WTC11 (cell line): ENCODE measurements around the gene EID2B. TPM values are rescaled to one million over a fixed set of nuclear protein-coding genes. Genes with fewer than 3 reads are reported as not detected.

Experiments
- ATAC-seq: fragments of 200-7000 bp; cut with Tn5 transposase; 2 replicates; pipeline ENCODE4 v1.10.0; 2021; ENCODE audit warnings: mild to moderate bottlenecking, moderate library complexity
- CTCF ChIA-PET: fragments of 300-600 bp; sonication (Branson Sonifier 250); formaldehyde crosslinking; loops from one replicate; lab custom pipeline; 2021; ENCODE audit warnings: antibody characterized with exemption; lab: Charles Lee
- POLR2A ChIA-PET: fragments of 350-600 bp; sonication (Branson Sonifier 250); formaldehyde crosslinking; loops from one replicate; lab custom pipeline; 2021; ENCODE audit warnings: antibody characterized with exemption; lab: Charles Lee
- DNase-seq: peaks from one replicate; pipeline ENCODE4 v3.0.0; 2021; ENCODE audit warnings: low spot score
- H3K27ac Mint-ChIP-seq: 2 replicates; pipeline ENCODE4 v1.8.0; 2021; ENCODE audit warnings: mixed read lengths
- H3K27me3 Mint-ChIP-seq: 2 replicates; pipeline ENCODE4 v1.8.0; 2021; ENCODE audit warnings: low read depth, mild to moderate bottlenecking, moderate library complexity, mixed read lengths
- H3K36me3 Mint-ChIP-seq: 2 replicates; pipeline ENCODE4 v1.8.0; 2021; ENCODE audit warnings: mixed read lengths
- H3K4me1 Mint-ChIP-seq: 2 replicates; pipeline ENCODE4 v1.8.0; 2022; ENCODE audit warnings: mixed read lengths
- H3K4me3 Mint-ChIP-seq: 2 replicates; pipeline ENCODE4 v1.8.0; 2021; ENCODE audit warnings: mild to moderate bottlenecking, moderate library complexity, mixed read lengths
- H3K9me3 Mint-ChIP-seq: 2 replicates; pipeline ENCODE4 v1.8.0; 2021; ENCODE audit warnings: mixed read lengths
- ATF1 ChIP-seq: sonication (generic); formaldehyde crosslinking; IDR thresholded peaks from 2 replicates; pipeline ENCODE4 v1.8.1; 2023; ENCODE audit warnings: mild to moderate bottlenecking, moderate library complexity, missing genetic modification reagents
- FOXK1 ChIP-seq: sonication (generic); formaldehyde crosslinking; IDR thresholded peaks from 2 replicates; pipeline ENCODE4 v1.8.0; 2022; ENCODE audit warnings: mild to moderate bottlenecking, moderate library complexity, missing genetic modification reagents
- FOXP1 ChIP-seq: sonication (generic); formaldehyde crosslinking; IDR thresholded peaks from 2 replicates; pipeline ENCODE4 v1.8.0; 2022; ENCODE audit warnings: missing genetic modification reagents, mild to moderate bottlenecking, moderate library complexity, borderline replicate concordance
- MXD4 ChIP-seq: fragments of 250-450 bp; sonication (Bioruptor Pico); IDR thresholded peaks from 2 replicates; pipeline ENCODE4 v1.8.0; 2021; ENCODE audit warnings: mild to moderate bottlenecking, moderate library complexity, borderline replicate concordance
- ZNF121 ChIP-seq: sonication (generic); formaldehyde crosslinking; IDR thresholded peaks from 2 replicates; pipeline ENCODE4 v1.8.0; 2023; ENCODE audit warnings: missing genetic modification reagents
- ZNF263 ChIP-seq: sonication (generic); formaldehyde crosslinking; IDR thresholded peaks from 2 replicates; pipeline ENCODE4 v1.8.1; 2022; ENCODE audit warnings: low read depth, mild to moderate bottlenecking, moderate library complexity, missing genetic modification reagents
- ZNF317 ChIP-seq: sonication (generic); formaldehyde crosslinking; IDR thresholded peaks from 2 replicates; pipeline ENCODE4 v1.8.1; 2023; ENCODE audit warnings: low read depth, mild to moderate bottlenecking, moderate library complexity, missing genetic modification reagents, borderline replicate concordance
- total RNA-seq: library from RNA; stranded (reverse); gene quantifications from 3 replicates; pipeline ENCODE4 v1.2.3, GENCODE V29; 2021
- TF ChIP-seq, protein P1 (sequence below): fragments of 250-450 bp; sonication (Bioruptor Pico); IDR thresholded peaks from 2 replicates; pipeline ENCODE4 v1.9.0; 2021; ENCODE audit warnings: mild to moderate bottlenecking, borderline replicate concordance
- TF ChIP-seq, protein P2 (sequence below): fragments of 250-450 bp; sonication (Bioruptor Pico); IDR thresholded peaks from 2 replicates; pipeline ENCODE4 v2.1.2; 2022; ENCODE audit warnings: mild to moderate bottlenecking, moderate library complexity
- TF ChIP-seq, protein P3 (sequence below): fragments of 250-450 bp; sonication (Bioruptor Pico); conservative IDR thresholded peaks from 2 replicates; pipeline ENCODE4 v1.9.0; 2021; ENCODE audit warnings: mild to moderate bottlenecking
- TF ChIP-seq, protein P4 (sequence below): sonication (generic); formaldehyde crosslinking; IDR thresholded peaks from 2 replicates; pipeline ENCODE4 v1.8.0; 2023; ENCODE audit warnings: missing genetic modification reagents, mild to moderate bottlenecking, borderline replicate concordance

EID2B gene
- total RNA-seq, 1 experiment from 2014 or later = 3.6 TPM

DNA sequence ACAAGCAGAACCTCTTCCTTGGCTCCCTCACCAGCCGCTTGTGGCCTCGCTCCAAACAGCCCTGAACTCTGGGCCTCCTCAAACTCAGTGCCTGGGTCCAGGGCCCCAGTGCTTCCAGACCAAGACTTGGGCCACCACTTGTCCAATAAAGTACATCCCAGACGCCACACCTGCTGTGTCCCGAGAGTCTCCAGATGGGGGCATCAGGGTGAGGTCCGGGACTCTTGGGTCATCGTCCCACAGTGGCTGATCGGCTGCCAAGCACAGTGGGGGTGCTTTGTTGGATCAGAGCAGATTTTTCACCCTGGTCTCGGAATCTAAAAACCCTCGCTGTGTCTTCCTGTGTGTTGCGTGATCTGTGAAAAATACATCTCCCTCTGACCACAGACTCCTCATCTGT lies 42.9 kb downstream of the EID2B start (continued):
- TF ChIP-seq, protein P1, sequence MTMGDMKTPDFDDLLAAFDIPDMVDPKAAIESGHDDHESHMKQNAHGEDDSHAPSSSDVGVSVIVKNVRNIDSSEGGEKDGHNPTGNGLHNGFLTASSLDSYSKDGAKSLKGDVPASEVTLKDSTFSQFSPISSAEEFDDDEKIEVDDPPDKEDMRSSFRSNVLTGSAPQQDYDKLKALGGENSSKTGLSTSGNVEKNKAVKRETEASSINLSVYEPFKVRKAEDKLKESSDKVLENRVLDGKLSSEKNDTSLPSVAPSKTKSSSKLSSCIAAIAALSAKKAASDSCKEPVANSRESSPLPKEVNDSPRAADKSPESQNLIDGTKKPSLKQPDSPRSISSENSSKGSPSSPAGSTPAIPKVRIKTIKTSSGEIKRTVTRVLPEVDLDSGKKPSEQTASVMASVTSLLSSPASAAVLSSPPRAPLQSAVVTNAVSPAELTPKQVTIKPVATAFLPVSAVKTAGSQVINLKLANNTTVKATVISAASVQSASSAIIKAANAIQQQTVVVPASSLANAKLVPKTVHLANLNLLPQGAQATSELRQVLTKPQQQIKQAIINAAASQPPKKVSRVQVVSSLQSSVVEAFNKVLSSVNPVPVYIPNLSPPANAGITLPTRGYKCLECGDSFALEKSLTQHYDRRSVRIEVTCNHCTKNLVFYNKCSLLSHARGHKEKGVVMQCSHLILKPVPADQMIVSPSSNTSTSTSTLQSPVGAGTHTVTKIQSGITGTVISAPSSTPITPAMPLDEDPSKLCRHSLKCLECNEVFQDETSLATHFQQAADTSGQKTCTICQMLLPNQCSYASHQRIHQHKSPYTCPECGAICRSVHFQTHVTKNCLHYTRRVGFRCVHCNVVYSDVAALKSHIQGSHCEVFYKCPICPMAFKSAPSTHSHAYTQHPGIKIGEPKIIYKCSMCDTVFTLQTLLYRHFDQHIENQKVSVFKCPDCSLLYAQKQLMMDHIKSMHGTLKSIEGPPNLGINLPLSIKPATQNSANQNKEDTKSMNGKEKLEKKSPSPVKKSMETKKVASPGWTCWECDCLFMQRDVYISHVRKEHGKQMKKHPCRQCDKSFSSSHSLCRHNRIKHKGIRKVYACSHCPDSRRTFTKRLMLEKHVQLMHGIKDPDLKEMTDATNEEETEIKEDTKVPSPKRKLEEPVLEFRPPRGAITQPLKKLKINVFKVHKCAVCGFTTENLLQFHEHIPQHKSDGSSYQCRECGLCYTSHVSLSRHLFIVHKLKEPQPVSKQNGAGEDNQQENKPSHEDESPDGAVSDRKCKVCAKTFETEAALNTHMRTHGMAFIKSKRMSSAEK (CRISPR knock-in tag) = no peak
- TF ChIP-seq, protein P2, sequence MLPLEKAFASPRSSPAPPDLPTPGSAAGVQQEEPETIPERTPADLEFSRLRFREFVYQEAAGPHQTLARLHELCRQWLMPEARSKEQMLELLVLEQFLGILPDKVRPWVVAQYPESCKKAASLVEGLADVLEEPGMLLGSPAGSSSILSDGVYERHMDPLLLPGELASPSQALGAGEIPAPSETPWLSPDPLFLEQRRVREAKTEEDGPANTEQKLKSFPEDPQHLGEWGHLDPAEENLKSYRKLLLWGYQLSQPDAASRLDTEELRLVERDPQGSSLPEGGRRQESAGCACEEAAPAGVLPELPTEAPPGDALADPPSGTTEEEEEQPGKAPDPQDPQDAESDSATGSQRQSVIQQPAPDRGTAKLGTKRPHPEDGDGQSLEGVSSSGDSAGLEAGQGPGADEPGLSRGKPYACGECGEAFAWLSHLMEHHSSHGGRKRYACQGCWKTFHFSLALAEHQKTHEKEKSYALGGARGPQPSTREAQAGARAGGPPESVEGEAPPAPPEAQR = no peak
- TF ChIP-seq ZNF121 (CRISPR knock-in tag) (no peak), ATF1 (CRISPR knock-in tag) (no peak), ZNF317 (no peak), ZNF263 (CRISPR knock-in tag) (no peak)
- TF ChIP-seq, protein P3, sequence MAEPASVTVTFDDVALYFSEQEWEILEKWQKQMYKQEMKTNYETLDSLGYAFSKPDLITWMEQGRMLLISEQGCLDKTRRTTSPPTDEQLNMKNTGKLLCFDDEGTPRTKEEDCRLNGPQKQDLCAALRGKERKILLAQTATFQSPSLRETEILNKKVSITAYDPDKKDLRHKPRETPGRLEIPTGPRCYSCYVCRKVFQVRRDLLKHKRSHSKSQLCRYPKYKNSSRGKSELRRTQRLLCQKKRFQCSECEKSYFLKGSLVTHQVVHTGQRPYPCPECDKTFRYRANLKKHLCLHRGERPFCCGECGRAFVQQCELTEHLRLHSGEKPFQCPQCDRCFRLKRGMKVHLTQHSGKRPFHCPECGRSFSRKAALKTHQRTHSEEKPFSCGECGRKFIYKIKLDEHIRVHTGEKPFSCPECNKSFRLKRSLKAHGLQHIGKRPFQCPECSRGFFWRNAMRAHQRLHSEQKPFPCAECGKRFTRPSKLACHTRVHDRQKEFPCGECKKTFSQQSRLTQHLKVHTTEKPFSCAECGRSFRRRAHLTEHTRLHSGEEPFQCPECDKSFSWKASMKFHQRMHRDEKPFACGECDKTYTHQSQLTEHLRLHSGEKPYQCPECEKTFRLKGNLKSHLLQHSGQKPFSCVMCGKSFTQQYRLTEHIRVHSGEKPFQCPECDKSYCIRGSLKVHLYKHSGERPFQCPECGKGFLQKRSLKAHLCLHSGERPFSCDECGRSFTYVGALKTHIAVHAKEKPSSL = no peak
- TF ChIP-seq, protein P4, sequence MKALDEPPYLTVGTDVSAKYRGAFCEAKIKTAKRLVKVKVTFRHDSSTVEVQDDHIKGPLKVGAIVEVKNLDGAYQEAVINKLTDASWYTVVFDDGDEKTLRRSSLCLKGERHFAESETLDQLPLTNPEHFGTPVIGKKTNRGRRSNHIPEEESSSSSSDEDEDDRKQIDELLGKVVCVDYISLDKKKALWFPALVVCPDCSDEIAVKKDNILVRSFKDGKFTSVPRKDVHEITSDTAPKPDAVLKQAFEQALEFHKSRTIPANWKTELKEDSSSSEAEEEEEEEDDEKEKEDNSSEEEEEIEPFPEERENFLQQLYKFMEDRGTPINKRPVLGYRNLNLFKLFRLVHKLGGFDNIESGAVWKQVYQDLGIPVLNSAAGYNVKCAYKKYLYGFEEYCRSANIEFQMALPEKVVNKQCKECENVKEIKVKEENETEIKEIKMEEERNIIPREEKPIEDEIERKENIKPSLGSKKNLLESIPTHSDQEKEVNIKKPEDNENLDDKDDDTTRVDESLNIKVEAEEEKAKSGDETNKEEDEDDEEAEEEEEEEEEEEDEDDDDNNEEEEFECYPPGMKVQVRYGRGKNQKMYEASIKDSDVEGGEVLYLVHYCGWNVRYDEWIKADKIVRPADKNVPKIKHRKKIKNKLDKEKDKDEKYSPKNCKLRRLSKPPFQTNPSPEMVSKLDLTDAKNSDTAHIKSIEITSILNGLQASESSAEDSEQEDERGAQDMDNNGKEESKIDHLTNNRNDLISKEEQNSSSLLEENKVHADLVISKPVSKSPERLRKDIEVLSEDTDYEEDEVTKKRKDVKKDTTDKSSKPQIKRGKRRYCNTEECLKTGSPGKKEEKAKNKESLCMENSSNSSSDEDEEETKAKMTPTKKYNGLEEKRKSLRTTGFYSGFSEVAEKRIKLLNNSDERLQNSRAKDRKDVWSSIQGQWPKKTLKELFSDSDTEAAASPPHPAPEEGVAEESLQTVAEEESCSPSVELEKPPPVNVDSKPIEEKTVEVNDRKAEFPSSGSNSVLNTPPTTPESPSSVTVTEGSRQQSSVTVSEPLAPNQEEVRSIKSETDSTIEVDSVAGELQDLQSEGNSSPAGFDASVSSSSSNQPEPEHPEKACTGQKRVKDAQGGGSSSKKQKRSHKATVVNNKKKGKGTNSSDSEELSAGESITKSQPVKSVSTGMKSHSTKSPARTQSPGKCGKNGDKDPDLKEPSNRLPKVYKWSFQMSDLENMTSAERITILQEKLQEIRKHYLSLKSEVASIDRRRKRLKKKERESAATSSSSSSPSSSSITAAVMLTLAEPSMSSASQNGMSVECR (CRISPR knock-in tag) = no peak

DNA sequence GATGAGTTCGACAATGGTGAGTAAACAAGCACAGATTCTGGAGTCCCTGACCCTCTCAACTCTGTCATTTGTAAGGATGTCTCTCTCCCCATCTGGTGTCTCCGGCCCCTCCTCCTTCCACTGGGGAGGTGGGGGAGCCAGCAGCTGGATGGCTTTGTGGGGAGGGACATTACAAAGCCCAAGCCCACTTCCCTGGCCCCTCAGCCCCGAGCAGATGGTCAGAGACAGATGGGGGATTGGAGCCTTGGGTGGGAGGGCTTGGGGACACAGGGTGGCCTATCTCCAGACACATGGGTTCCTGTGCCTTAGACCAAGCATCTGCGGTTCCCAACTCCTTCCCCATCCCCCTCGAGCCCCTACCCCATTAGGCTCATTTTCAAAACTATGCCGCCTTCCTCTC lies 49.5 kb downstream of the EID2B start:
- no peak for ATAC-seq
- Mint-ChIP-seq H3K4me3 (peak overlapping the region; percentile 20; the same call in 1 of the 2 replicates), H3K27me3 (no peaks in the 10 kb centered on the region), H3K27ac (no peak overlapping the region; the same call in 1 of the 2 replicates), H3K4me1 (peaks cover 18% of the 10 kb centered on the region), H3K9me3 (no peaks in the 10 kb centered on the region), H3K36me3 (peaks cover 32% of the 10 kb centered on the region)
- CTCF ChIA-PET = no interaction called here
- POLR2A ChIA-PET = no interaction called here
- TF ChIP-seq ATF1 (CRISPR knock-in tag) (no peak), FOXP1 (CRISPR knock-in tag) (no peak), FOXK1 (CRISPR knock-in tag) (no peak), MXD4 (CRISPR knock-in tag) (no peak)
- no peak for DNase-seq
